Subcutaneous adipose tissue (tissue), 4 donors: ENCODE measurements around the gene IZUMO4. TPM values are rescaled to one million over a fixed set of nuclear protein-coding genes. Genes with fewer than 3 reads are reported as not detected.

Experiments used
- CTCF ChIP-seq: fragments of 450-650 bp; IDR thresholded peaks from one replicate; pipeline ENCODE4 v1.5.1; 2016; ENCODE audit warnings: low read depth, mild to moderate bottlenecking, control low read depth, antibody characterized with exemption, moderate library complexity
- total RNA-seq, 4 donors: library from RNA; depleted of rRNA; stranded (reverse); fragments of >200 nt; gene quantifications; one replicate each; pipeline ENCODE4 v1.1.0, GENCODE V29; 2016

IZUMO4 gene
- total RNA-seq, 4 donors from 2014 or later, result 2.0 to 11.1 (median 6.3) TPM

- no peak for TF ChIP-seq CTCF
These were observed 16.3 kb upstream of the IZUMO4 start for GRCh38 chr19:2080336-2080988.

- no peak for TF ChIP-seq CTCF
These were observed 14.6 kb upstream of the IZUMO4 start for GRCh38 chr19:2081873-2082810.

GRCh38 chr19:2083174-2083854, 13.4 kb upstream of the IZUMO4 start:
- TF ChIP-seq CTCF, result no peak

- no peak for TF ChIP-seq CTCF
These were observed 11.6 kb upstream of the IZUMO4 start for GRCh38 chr19:2084993-2085720.

GRCh38 chr19:2087621-2088100, 9.1 kb upstream of the IZUMO4 start:
- TF ChIP-seq CTCF, result no peak

- TF ChIP-seq CTCF, result no peak
These were observed 7.6 kb upstream of the IZUMO4 start for GRCh38 chr19:2089001-2089711.
